Measurements from ENCODE around the gene ZDHHC20. TPM values are rescaled to one million over a fixed set of nuclear protein-coding genes. Genes with fewer than 3 reads are reported as not detected.
A peak's percentile ranks its signal among the peaks of the same experiment; 100 is the strongest.
"Not testable (repeated sequence)": the region's sequence is repeated elsewhere in the genome, so short reads cannot be mapped to it uniquely, and the experiment has no call there.

Gene ZDHHC20
- total RNA-seq, 1 donor from 2014 or later = 49.2 TPM

GRCh38 chr13:21427741-21428140, 31.4 kb downstream of the ZDHHC20 start:
- CTCF ChIA-PET = no interaction called here
- Mint-ChIP-seq H3K27me3 (no peaks in the 10 kb centered on the region), H3K4me3 (no peak overlapping the region), H3K36me3 (ENCODE audit: low read depth) (peaks cover 30% of the 10 kb centered on the region), H3K4me1 (peaks cover 40% of the 10 kb centered on the region), H3K9me3 (peaks cover 15% of the 10 kb centered on the region), H3K27ac (no peak overlapping the region)
- TF ChIP-seq CTCF (IDR thresholded peaks at IDR 0.05) = no peak
- ATAC-seq (ENCODE audit: low read depth) (no peak), DNase-seq (no peak)
- intact Hi-C loops (cut with micrococcal nuclease) = no loop called here
- POLR2A ChIA-PET = no interaction called here

- intact Hi-C loops (cut with micrococcal nuclease) = no loop called here
- DNase-seq = no peak
- Mint-ChIP-seq H3K4me3 (no peak overlapping the region), H3K9me3 (peaks cover 15% of the 10 kb centered on the region), H3K4me1 (peaks cover 39% of the 10 kb centered on the region), H3K27ac (no peak overlapping the region), H3K36me3 (ENCODE audit: low read depth) (peaks cover 25% of the 10 kb centered on the region), H3K27me3 (no peaks in the 10 kb centered on the region)
- POLR2A ChIA-PET = no interaction called here
- CTCF ChIA-PET = no interaction called here
- no peak for ATAC-seq (ENCODE audit: low read depth)
- TF ChIP-seq CTCF (IDR thresholded peaks at IDR 0.05) = no peak
Measured at GRCh38 chr13:21426238-21426637, 32.9 kb downstream of the ZDHHC20 start.

GRCh38 chr13:21420706-21421105, 38.4 kb downstream of the ZDHHC20 start:
- H3K4me3 Mint-ChIP-seq = no peak overlapping the region
- ATAC-seq (ENCODE audit: low read depth) = no peak

GRCh38 chr13:21413013-21413412, 46.1 kb downstream of the ZDHHC20 start:
- Mint-ChIP-seq H3K9me3 (peaks cover 3% of the 10 kb centered on the region), H3K4me1 (no peaks in the 10 kb centered on the region), H3K36me3 (ENCODE audit: low read depth) (peaks cover 61% of the 10 kb centered on the region), H3K27ac (no peak overlapping the region), H3K4me3 (no peak overlapping the region), H3K27me3 (no peaks in the 10 kb centered on the region)
- POLR2A ChIA-PET = no interaction called here
- intact Hi-C loops (cut with micrococcal nuclease) = no loop called here
- TF ChIP-seq CTCF (IDR thresholded peaks at IDR 0.05) = no peak
- CTCF ChIA-PET = no interaction called here
- DNase-seq = no peak
- ATAC-seq (ENCODE audit: low read depth) = no peak

More at GRCh38 chr13:21420706-21421105, 38.4 kb downstream of the ZDHHC20 start:
- Mint-ChIP-seq H3K27ac (no peak overlapping the region), H3K4me1 (peaks cover 2% of the 10 kb centered on the region), H3K36me3 (ENCODE audit: low read depth) (peaks cover 23% of the 10 kb centered on the region), H3K9me3 (no peaks in the 10 kb centered on the region), H3K27me3 (no peaks in the 10 kb centered on the region)
- no peak for TF ChIP-seq CTCF (IDR thresholded peaks at IDR 0.05)
- ChIA-PET CTCF (no interaction called here), POLR2A (no interaction called here)
- intact Hi-C loops (cut with micrococcal nuclease) = loop anchor here (2.0 kb wide), 1 partner anchor 16 kb away; no protein-coding TSS in a partner anchor
- no peak for DNase-seq

GRCh38 chr13:21410453-21410852, 48.6 kb downstream of the ZDHHC20 start:
- intact Hi-C loops (cut with micrococcal nuclease); ATAC-seq (ENCODE audit: low read depth); H3K4me3 Mint-ChIP-seq; DNase-seq; POLR2A ChIA-PET; H3K9me3 Mint-ChIP-seq; H3K27ac Mint-ChIP-seq; H3K4me1 Mint-ChIP-seq; H3K27me3 Mint-ChIP-seq: not testable (repeated sequence)
- CTCF ChIA-PET = interaction anchor here (0.6 kb wide), 1 partner anchor 112 kb away, joined by 3 read pairs; no protein-coding TSS in a partner anchor
- peaks cover 68% of the 10 kb centered on the region for H3K36me3 Mint-ChIP-seq (ENCODE audit: low read depth)

GRCh38 chr13:21405309-21405708, 53.8 kb downstream of the ZDHHC20 start:
- POLR2A ChIA-PET = no interaction called here
- intact Hi-C loops (cut with micrococcal nuclease) = no loop called here
- Mint-ChIP-seq H3K36me3 (ENCODE audit: low read depth) (peaks cover 73% of the 10 kb centered on the region), H3K4me3 (no peak overlapping the region), H3K9me3 (peaks cover 5% of the 10 kb centered on the region), H3K27ac (peak overlapping the region; percentile 12), H3K4me1 (no peaks in the 10 kb centered on the region), H3K27me3 (no peaks in the 10 kb centered on the region)
- ATAC-seq (ENCODE audit: low read depth) (no peak), DNase-seq (no peak)
- CTCF ChIA-PET = no interaction called here
- TF ChIP-seq CTCF (IDR thresholded peaks at IDR 0.05) = no peak

Data from activated B cell treated with CpG ODN at 0.5 μM for 24 hours (primary cell).